Activated naive CD4-positive, alpha-beta T cell treated with anti-CD3 and anti-CD28 coated beads for 36 hours (primary cell): ENCODE measurements around the gene MPPE1. TPM values are rescaled to one million over a fixed set of nuclear protein-coding genes. Genes with fewer than 3 reads are reported as not detected.
A peak's percentile ranks its signal among the peaks of the same experiment; 100 is the strongest.
"Not testable (repeated sequence)": the region's sequence is repeated elsewhere in the genome, so short reads cannot be mapped to it uniquely, and the experiment has no call there.

Experiments used
- CTCF ChIA-PET: fragments of 350-600 bp; sonication (Branson Sonifier 250); formaldehyde crosslinking; loops from one replicate; lab custom pipeline; 2021; ENCODE audit warnings: antibody characterized with exemption; lab: Charles Lee
- DNase-seq: peaks from one replicate; pipeline ENCODE4 v3.0.0-alpha.2; 2020
- H3K27ac Mint-ChIP-seq: one replicate; pipeline ENCODE4 v1.8.0; 2021; ENCODE audit warnings: mild to moderate bottlenecking, mixed read lengths
- H3K27me3 Mint-ChIP-seq: one replicate; pipeline ENCODE4 v1.8.0; 2021; ENCODE audit warnings: low read depth, mixed read lengths
- H3K36me3 Mint-ChIP-seq: one replicate; pipeline ENCODE4 v1.8.0; 2021; ENCODE audit warnings: low read depth, mixed read lengths
- H3K4me1 Mint-ChIP-seq: one replicate; pipeline ENCODE4 v1.8.0; 2021; ENCODE audit warnings: low read depth, mixed read lengths
- H3K4me3 Mint-ChIP-seq: one replicate; pipeline ENCODE4 v1.8.0; 2021; ENCODE audit warnings: mild to moderate bottlenecking, moderate library complexity, mixed read lengths
- H3K9me3 Mint-ChIP-seq: one replicate; pipeline ENCODE4 v1.8.0; 2021; ENCODE audit warnings: mixed read lengths
- intact Hi-C: fragments of 100-400 bp; cut with micrococcal nuclease; formaldehyde crosslinking; loops from one replicate; pipeline ENCODE4 v1.15.1; 2023
- total RNA-seq, 2 experiments: library from RNA; stranded (reverse); gene quantifications; one replicate each; pipeline ENCODE4 v1.2.3, GENCODE V29; 2021

The MPPE1 gene
- total RNA-seq, 2 experiments from 2014 or later = 30.4 to 34.3 TPM

- no peak for DNase-seq
- no peak overlapping the region for H3K27ac Mint-ChIP-seq
- peaks cover 7% of the 10 kb centered on the region for H3K4me1 Mint-ChIP-seq
- no peaks in the 10 kb centered on the region for H3K27me3 Mint-ChIP-seq
- intact Hi-C loops = no loop called here
- no peaks in the 10 kb centered on the region for H3K36me3 Mint-ChIP-seq
- H3K4me3 Mint-ChIP-seq = no peak overlapping the region
- CTCF ChIA-PET = no interaction called here
- H3K9me3 Mint-ChIP-seq = no peaks in the 10 kb centered on the region
These were observed 47.3 kb downstream of the MPPE1 start for GRCh38 chr18:11860594-11861450.

- no peak for DNase-seq
- no peaks in the 10 kb centered on the region for H3K9me3 Mint-ChIP-seq
These were observed 48.2 kb downstream of the MPPE1 start for GRCh38 chr18:11859903-11860407.

GRCh38 chr18:11859282-11859830, 48.8 kb downstream of the MPPE1 start:
- no peak overlapping the region for H3K4me3 Mint-ChIP-seq
- no peak for DNase-seq
- no peaks in the 10 kb centered on the region for H3K36me3 Mint-ChIP-seq
- CTCF ChIA-PET = no interaction called here
- H3K27me3 Mint-ChIP-seq = no peaks in the 10 kb centered on the region
- no peaks in the 10 kb centered on the region for H3K9me3 Mint-ChIP-seq
- peaks cover 14% of the 10 kb centered on the region for H3K4me1 Mint-ChIP-seq
- no peak overlapping the region for H3K27ac Mint-ChIP-seq
- intact Hi-C loops = no loop called here

More at GRCh38 chr18:11859903-11860407, 48.2 kb downstream of the MPPE1 start:
- Mint-ChIP-seq H3K4me3 (no peak overlapping the region), H3K27me3 (no peaks in the 10 kb centered on the region), H3K27ac (no peak overlapping the region), H3K36me3 (no peaks in the 10 kb centered on the region), H3K4me1 (peaks cover 12% of the 10 kb centered on the region)
- intact Hi-C loops = no loop called here
- CTCF ChIA-PET = no interaction called here

- intact Hi-C loops = no loop called here
- Mint-ChIP-seq H3K4me3 (no peak overlapping the region), H3K36me3 (no peaks in the 10 kb centered on the region), H3K27me3 (no peaks in the 10 kb centered on the region), H3K27ac (no peak overlapping the region), H3K9me3 (no peaks in the 10 kb centered on the region), H3K4me1 (peaks cover 26% of the 10 kb centered on the region)
- DNase-seq = no peak
- CTCF ChIA-PET = interaction anchor here (0.9 kb wide), 1 partner anchor 181 kb away, joined by 3 read pairs; no protein-coding TSS in a partner anchor
These were observed 50.8 kb downstream of the MPPE1 start for GRCh38 chr18:11857177-11857887.

GRCh38 chr18:11854554-11854953, 53.6 kb downstream of the MPPE1 start:
- not testable (repeated sequence) for H3K4me3 Mint-ChIP-seq, H3K9me3 Mint-ChIP-seq, H3K27me3 Mint-ChIP-seq, H3K36me3 Mint-ChIP-seq, H3K27ac Mint-ChIP-seq, DNase-seq
- CTCF ChIA-PET = interaction anchor here (0.8 kb wide), 1 partner anchor 127 kb away, joined by 3 read pairs; no protein-coding TSS in a partner anchor
- intact Hi-C loops = loop anchor here (5.0 kb wide), 3 partner anchors 848 to 1937 kb away; partner anchors contain the start of genes CEP76, PSMG2 and SEH1L
- peaks cover 38% of the 10 kb centered on the region for H3K4me1 Mint-ChIP-seq

GRCh38 chr18:11851806-11852337, 56.2 kb downstream of the MPPE1 start:
- DNase-seq = peak; percentile 68
- Mint-ChIP-seq H3K36me3 (peaks cover 3% of the 10 kb centered on the region), H3K27me3 (no peaks in the 10 kb centered on the region), H3K27ac (peak overlapping the region; percentile 100), H3K9me3 (no peaks in the 10 kb centered on the region), H3K4me3 (peak overlapping the region; percentile 100), H3K4me1 (peaks cover 31% of the 10 kb centered on the region)
- CTCF ChIA-PET = no interaction called here
- intact Hi-C loops = loop anchor here (1.0 to 5.0 kb wide), 12 partner anchors 56 to 1935 kb away; partner anchors contain the start of genes AFG3L2, CEP192, CEP76 and IMPA2

DNA sequence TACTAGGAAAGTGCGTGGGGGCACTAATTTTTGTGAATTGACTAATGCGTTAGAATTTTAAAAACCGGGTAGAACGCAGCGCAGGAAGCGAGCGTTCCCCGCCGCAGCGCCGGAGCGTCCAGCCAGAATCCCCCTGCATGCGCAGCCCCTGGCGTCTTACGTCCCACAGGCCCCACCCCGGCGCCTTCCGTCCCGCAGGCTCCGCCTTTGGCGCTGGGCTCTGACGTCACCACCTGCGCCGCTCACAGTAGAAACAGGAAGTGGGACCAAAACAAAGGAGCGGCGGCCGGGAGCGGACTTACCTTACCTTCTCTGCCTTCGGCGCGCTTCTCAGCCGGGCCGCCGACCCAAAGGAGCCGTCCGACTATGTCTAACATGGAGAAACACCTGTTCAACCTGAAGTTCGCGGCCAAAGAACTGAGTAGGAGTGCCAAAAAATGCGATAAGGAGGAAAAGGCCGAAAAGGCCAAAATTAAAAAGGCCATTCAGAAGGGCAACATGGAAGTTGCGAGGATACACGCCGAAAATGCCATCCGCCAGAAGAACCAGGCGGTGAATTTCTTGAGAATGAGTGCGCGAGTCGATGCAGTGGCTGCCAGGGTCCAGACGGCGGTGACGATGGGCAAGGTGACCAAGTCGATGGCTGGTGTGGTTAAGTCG, 56.8 kb downstream of the MPPE1 start, which contains the start of gene CHMP1B:
TSS of gene CHMP1B (plus strand) at position 268 of the 660 bp plus-strand sequence. CDS start at position 367, 99 bp downstream.
- Mint-ChIP-seq H3K4me3 (peak within 1 kb of the TSS; percentile 100), H3K4me1 (peaks cover 31% of the 10 kb centered on the region), H3K9me3 (no peaks in the 10 kb centered on the region), H3K36me3 (peaks cover 3% of the 10 kb centered on the region), H3K27me3 (no peaks in the 10 kb centered on the region), H3K27ac (peak within 1 kb of the TSS; percentile 100)
- CTCF ChIA-PET = no interaction called here
- peak; percentile 98 for DNase-seq
- intact Hi-C loops = loop anchor here (1.0 to 5.0 kb wide), 12 partner anchors 57 to 1934 kb away; partner anchors contain the start of genes AFG3L2, CEP192, CEP76 and IMPA2

GRCh38 chr18:11850821-11851145, 57.3 kb downstream of the MPPE1 start:
- Mint-ChIP-seq H3K4me3 (peak overlapping the region; percentile 100), H3K27ac (peak overlapping the region; percentile 100), H3K27me3 (no peaks in the 10 kb centered on the region), H3K9me3 (no peaks in the 10 kb centered on the region), H3K36me3 (peaks cover 3% of the 10 kb centered on the region), H3K4me1 (peaks cover 31% of the 10 kb centered on the region)
- no peak for DNase-seq
- intact Hi-C loops = loop anchor here (1.0 to 5.0 kb wide), 12 partner anchors 58 to 1933 kb away; partner anchors contain the start of genes AFG3L2, CEP192, CEP76 and IMPA2
- CTCF ChIA-PET = no interaction called here

DNA sequence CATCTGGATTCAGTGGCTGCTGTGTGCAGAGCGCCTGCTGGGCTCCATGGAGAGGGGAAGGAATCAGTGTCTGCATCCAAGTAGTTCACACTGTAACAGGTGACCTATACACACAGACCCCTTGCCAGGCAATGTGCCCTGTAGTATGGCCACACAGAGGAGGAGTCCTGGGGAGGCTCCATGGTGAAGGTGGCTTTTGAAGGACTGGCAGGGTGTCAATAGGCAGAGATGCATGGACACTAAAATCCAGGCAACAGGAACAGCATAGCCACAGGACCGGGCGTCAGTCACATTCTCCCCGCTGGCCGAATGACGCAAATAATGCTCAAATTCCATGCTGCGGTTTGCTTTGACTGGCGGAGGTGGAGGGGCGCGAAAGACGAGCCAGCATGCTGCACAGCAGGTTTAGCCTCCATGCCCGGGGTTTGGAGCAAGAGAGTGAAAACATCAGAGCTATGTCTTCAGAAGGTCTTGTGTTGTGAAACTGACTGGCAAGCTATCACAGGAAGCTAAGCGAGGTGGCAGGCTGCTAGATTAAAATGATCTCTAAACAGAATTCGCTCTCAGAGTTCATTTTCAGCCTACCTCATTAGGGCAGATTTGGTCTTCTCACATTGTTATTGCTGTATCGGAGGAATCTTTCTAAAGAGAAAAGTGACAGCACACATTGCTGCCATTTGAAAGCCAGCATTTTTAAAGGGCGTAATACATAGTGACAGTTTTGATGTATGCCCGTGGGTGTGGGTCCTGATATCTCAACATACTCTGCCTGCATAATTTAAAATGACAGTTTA, 58.1 kb downstream of the MPPE1 start:
- H3K27ac Mint-ChIP-seq = peak overlapping the region; percentile 100
- H3K4me3 Mint-ChIP-seq = peak overlapping the region; percentile 100
- H3K9me3 Mint-ChIP-seq = no peaks in the 10 kb centered on the region
- H3K27me3 Mint-ChIP-seq = no peaks in the 10 kb centered on the region
- DNase-seq = peak; percentile 71
- CTCF ChIA-PET = interaction anchor here (0.5 to 1.1 kb wide), 3 partner anchors 8 to 117 kb away, joined by 3 read pairs; no protein-coding TSS in a partner anchor
- H3K4me1 Mint-ChIP-seq = peaks cover 27% of the 10 kb centered on the region
- peaks cover 3% of the 10 kb centered on the region for H3K36me3 Mint-ChIP-seq
- intact Hi-C loops = loop anchor here (2.0 to 5.0 kb wide), 7 partner anchors 189 to 1933 kb away; partner anchors contain the start of genes CEP192, CEP76, PSMG2 and SEH1L

GRCh38 chr18:11849279-11849678, 58.8 kb downstream of the MPPE1 start:
- DNase-seq = no peak
- H3K27ac Mint-ChIP-seq = no peak overlapping the region
- no peaks in the 10 kb centered on the region for H3K27me3 Mint-ChIP-seq
- H3K4me1 Mint-ChIP-seq = peaks cover 24% of the 10 kb centered on the region
- intact Hi-C loops = no loop called here
- H3K9me3 Mint-ChIP-seq = no peaks in the 10 kb centered on the region
- H3K4me3 Mint-ChIP-seq = no peak overlapping the region
- CTCF ChIA-PET = interaction anchor here (1.1 kb wide), 2 partner anchors 55 to 116 kb away, joined by 3 read pairs; no protein-coding TSS in a partner anchor
- peaks cover 3% of the 10 kb centered on the region for H3K36me3 Mint-ChIP-seq
